ENCODE results near the gene SCFD1.
"Not testable (repeated sequence)": the region's sequence is repeated elsewhere in the genome, so short reads cannot be mapped to it uniquely, and the experiment has no call there.

Gene SCFD1

GRCh38 chr14:30621940-30622830 lies at the start of gene SCFD1:
SCFD1 (plus strand) TSS chr14:30622319; CDS start chr14:30622339, 20 bp downstream.
- DNase-seq: peak; percentile 93
- in situ Hi-C loops (cut with MboI; ENCODE audit: low pct_unique_long_range_greater_than_20kb, low sequenced_read_pairs): no loop called here

DNA sequence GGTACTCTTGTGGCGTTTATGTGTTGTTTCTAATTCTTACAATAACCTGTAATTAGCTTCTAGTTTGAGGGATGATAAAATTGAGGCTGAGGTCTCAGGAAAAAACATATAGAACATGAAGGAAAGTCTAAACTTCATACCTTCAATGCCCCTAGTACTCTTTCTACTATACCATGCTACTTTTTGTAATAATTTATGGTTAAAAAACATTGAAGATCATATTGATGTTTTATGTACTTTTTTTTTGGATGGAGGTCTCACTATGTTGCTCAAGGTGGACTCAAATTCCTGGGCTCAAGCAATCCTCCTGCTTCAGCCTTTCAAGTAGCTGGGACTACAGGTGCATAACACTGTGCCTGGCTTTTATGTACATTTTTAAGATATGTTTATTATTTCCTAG lies 49.3 kb upstream of the SCFD1 start:
- in situ Hi-C loops (cut with MboI; ENCODE audit: low pct_unique_long_range_greater_than_20kb, low sequenced_read_pairs): no loop called here
- no peak for DNase-seq

DNA sequence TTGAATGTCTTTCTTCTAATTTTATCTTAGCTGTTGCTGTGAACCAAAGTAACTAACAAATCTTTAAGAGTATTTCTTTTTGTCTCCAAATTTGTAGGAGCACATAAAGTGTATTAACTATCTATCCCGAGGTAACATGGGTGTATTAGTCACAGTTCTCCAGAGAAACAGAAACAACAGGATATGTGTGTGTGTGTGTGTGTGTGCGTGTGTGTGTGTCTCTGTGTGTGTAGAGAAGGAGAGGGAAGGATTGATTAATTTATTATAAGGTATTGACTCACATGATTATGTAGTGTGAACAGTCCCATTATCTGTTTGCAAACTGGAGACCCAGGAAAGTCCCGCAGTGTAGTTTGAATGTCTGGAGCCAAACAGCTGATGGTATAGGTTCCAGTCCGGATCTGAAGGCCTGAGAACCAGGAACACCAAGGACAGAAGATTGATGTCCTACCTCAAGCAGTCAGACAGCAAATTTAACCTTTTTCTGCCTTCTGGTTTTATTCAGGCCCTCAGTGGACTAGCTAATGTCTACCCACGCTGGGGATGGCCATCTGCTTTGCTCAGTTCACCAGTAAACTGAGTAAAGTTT lies 48.8 kb upstream of the SCFD1 start:
- DNase-seq: no peak
- in situ Hi-C loops (cut with MboI; ENCODE audit: low pct_unique_long_range_greater_than_20kb, low sequenced_read_pairs): no loop called here

- in situ Hi-C loops (cut with MboI; ENCODE audit: low pct_unique_long_range_greater_than_20kb, low sequenced_read_pairs): no loop called here
- peak; percentile 28 for DNase-seq
Observed at GRCh38 chr14:30573966-30574365, 48.2 kb upstream of the SCFD1 start.

GRCh38 chr14:30574777-30575176 lies 47.3 kb upstream of the SCFD1 start:
- in situ Hi-C loops (cut with MboI; ENCODE audit: low pct_unique_long_range_greater_than_20kb, low sequenced_read_pairs): not testable (repeated sequence)
- peak; percentile 79 for DNase-seq

- DNase-seq; in situ Hi-C loops (cut with MboI; ENCODE audit: low pct_unique_long_range_greater_than_20kb, low sequenced_read_pairs): not testable (repeated sequence)
Observed at GRCh38 chr14:30576333-30576732, 45.8 kb upstream of the SCFD1 start.

- in situ Hi-C loops (cut with MboI; ENCODE audit: low pct_unique_long_range_greater_than_20kb, low sequenced_read_pairs): no loop called here
- DNase-seq: no peak
Observed at GRCh38 chr14:30580616-30581282, 41.4 kb upstream of the SCFD1 start.

DNA sequence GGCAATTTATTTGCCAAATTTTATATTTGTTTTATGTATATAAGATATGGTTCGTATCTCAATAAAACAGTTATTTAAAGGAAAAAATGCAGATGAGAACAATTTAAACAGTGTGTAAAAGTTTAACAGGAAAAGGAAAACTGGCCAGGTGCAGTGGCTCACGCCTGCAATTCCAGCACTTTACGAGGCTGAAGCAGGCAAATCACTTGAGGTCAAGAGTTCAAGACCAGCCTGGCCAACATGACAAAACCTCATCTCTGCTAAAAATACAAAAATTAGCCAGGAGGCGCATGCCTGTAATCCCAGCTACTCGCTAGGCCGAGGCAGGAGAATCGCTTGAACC lies 40.9 kb upstream of the SCFD1 start:
- in situ Hi-C loops (cut with MboI; ENCODE audit: low pct_unique_long_range_greater_than_20kb, low sequenced_read_pairs): no loop called here

DNA sequence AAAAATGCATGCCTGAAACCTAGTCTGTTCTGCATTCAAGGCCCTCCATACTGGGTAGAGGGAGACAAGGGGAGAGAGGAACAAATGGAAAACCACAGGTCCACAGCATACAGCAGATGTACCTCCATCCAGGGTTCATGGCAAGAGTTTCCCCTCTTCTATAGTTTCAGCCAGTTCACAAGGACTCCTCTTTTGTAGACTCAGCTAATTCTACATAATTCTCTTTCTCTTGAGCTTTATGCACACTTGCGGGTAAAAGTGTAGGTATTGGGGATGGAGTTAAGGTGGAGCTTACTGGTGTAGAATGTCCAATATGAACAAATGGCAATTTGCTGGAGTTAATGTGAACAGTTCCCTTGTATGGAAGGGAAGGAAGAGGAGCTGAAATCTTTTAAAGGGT lies 39.7 kb upstream of the SCFD1 start:
- DNase-seq: no peak
- in situ Hi-C loops (cut with MboI; ENCODE audit: low pct_unique_long_range_greater_than_20kb, low sequenced_read_pairs): no loop called here

More for the DNA sequence above, 40.9 kb upstream of the SCFD1 start:
- no peak for DNase-seq

- DNase-seq: no peak
- in situ Hi-C loops (cut with MboI; ENCODE audit: low pct_unique_long_range_greater_than_20kb, low sequenced_read_pairs): no loop called here
Observed at GRCh38 chr14:30584058-30584630, 38.0 kb upstream of the SCFD1 start.

- no peak for DNase-seq
- in situ Hi-C loops (cut with MboI; ENCODE audit: low pct_unique_long_range_greater_than_20kb, low sequenced_read_pairs): no loop called here
Observed at GRCh38 chr14:30585204-30585603, 36.9 kb upstream of the SCFD1 start.

DNA sequence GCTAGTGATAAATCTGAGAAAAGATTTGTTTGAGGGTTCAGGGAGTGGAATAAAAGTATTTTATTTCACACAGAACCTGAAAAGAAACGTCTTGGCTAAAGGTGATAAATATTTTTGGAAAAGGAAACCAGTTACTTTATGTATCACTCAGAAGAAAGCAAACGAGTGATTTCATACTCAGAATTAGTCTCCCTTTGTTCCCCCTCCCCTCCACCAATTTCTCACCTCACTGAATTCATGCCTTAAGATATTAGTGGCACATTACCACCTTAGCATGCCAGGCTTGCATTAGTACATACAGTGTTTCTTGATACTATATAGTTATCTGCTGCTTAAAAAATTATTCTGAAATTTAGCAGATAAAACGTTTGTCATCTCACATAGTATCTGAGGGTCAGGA lies 35.0 kb upstream of the SCFD1 start:
- DNase-seq: no peak

GRCh38 chr14:30588873-30589272 lies 33.2 kb upstream of the SCFD1 start:
- DNase-seq: no peak
- in situ Hi-C loops (cut with MboI; ENCODE audit: low pct_unique_long_range_greater_than_20kb, low sequenced_read_pairs): no loop called here

More for the DNA sequence above, 35.0 kb upstream of the SCFD1 start:
- in situ Hi-C loops (cut with MboI; ENCODE audit: low pct_unique_long_range_greater_than_20kb, low sequenced_read_pairs): no loop called here

DNA sequence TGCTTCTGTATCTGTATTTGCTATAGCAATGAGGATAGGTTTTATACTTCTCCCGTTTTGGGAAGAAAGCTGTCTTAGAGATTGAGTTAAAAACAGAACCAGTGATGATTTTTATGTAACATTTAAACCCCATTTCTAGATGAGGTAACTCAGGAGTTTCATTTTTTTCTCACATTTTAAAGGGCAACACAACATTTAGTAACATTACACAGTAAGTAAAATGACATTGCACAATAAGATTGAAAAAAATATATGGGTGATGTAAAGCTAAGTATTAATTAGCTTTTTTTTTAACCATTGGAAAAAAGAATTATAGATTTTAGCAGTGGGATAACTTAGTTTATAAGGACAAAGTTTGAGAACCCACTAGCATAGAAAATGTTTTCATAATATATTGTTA lies 25.2 kb upstream of the SCFD1 start:
- DNase-seq: no peak
- in situ Hi-C loops (cut with MboI; ENCODE audit: low pct_unique_long_range_greater_than_20kb, low sequenced_read_pairs): no loop called here

GRCh38 chr14:30597504-30597903 lies 24.6 kb upstream of the SCFD1 start:
- no peak for DNase-seq
- in situ Hi-C loops (cut with MboI; ENCODE audit: low pct_unique_long_range_greater_than_20kb, low sequenced_read_pairs): no loop called here

DNA sequence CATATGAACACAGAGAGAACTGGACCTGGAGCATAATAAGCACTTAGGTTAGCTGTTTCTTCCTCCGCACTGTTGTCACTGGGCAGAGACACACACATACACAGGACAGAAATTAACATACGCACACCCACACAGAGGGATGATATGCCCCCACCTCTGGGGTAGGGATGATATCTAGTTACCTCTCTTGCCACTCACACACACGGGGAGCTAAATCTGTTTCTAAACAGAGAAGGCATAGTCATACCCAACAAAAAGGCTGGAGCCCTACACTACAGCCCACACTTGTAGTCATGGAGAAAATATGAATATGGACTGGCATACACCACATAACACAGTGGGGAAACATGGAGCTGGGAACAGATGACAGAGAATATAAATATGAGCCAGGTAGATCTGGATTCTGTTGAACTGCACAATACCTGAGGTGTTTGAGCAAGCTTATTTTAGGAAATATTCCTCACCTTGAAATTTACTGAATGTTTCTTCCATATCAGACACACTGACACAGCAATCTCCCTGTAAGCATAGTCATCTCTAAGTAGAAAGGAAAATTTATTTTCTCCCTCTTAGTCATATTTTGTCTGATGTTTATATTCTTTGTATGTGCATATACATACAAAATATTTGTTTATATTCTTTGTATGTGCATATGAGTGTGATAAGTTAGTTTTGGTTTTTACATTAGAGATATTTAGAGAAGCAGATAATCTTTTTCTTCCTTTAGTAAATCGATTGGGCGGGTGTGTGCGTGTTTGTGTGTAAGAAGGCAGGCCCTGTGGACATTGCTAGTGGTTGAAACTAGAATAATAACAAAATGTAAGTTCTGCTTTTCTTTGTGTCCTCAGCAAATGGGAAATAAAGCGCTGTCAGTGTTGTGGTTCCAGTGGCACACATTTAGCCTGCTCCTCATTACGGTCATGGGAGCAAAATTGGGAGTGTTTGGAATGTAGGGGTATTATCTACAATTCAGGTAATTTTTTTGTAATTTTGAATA lies 20.9 kb upstream of the SCFD1 start:
- DNase-seq: peak; percentile 38
- in situ Hi-C loops (cut with MboI; ENCODE audit: low pct_unique_long_range_greater_than_20kb, low sequenced_read_pairs): no loop called here

GRCh38 chr14:30603402-30603801 lies 18.7 kb upstream of the SCFD1 start:
- in situ Hi-C loops (cut with MboI; ENCODE audit: low pct_unique_long_range_greater_than_20kb, low sequenced_read_pairs): no loop called here

GRCh38 chr14:30604696-30605095 lies 17.4 kb upstream of the SCFD1 start:
- in situ Hi-C loops (cut with MboI; ENCODE audit: low pct_unique_long_range_greater_than_20kb, low sequenced_read_pairs); DNase-seq: not testable (repeated sequence)

More at GRCh38 chr14:30603402-30603801, 18.7 kb upstream of the SCFD1 start:
- DNase-seq: no peak

Measured in KBM-7 (cell line).